Measurements from ENCODE around the gene RRAGD. TPM values are rescaled to one million over a fixed set of nuclear protein-coding genes. Genes with fewer than 3 reads are reported as not detected.

Gene RRAGD
- total RNA-seq, 1 donor from 2014 or later: 3.8 TPM

DNA sequence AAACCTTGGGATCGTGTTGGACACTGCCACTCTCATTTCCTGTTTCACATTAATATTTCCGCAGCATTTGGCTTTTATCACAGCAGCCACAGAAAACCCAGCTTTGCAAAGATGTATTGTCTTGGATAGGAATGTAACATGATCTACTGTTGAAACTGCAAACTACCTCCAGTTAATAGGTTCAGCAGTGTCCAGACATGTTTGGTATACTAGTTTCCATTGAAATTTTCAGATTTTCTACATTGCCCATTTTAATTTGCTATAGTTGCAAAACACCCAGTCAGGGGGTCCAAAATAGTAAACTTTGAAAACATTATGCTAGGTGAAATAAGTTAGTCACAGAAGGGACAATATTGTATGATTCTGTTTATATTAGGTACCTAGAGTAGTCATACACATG, 24.2 kb upstream of the RRAGD start:
- no peaks in the 10 kb centered on the region for H3K36me3 ChIP-seq (ENCODE audit: insufficient read depth, low read length)
- Mint-ChIP-seq H3K9me3 (ENCODE audit: unreplicated experiment) (no peaks in the 10 kb centered on the region), H3K4me1 (ENCODE audit: low read depth, unreplicated experiment) (peaks cover 15% of the 10 kb centered on the region), H3K4me3 (ENCODE audit: unreplicated experiment) (no peak overlapping the region), H3K27me3 (ENCODE audit: low read depth, unreplicated experiment) (peaks cover 4% of the 10 kb centered on the region), H3K36me3 (ENCODE audit: low read depth, unreplicated experiment) (no peaks in the 10 kb centered on the region), H3K27ac (ENCODE audit: unreplicated experiment) (peak overlapping the region; percentile 7)
- H3K9me3 ChIP-seq (ENCODE audit: insufficient read depth, low read depth, low read length): no peaks in the 10 kb centered on the region
- TF ChIP-seq, protein P1, sequence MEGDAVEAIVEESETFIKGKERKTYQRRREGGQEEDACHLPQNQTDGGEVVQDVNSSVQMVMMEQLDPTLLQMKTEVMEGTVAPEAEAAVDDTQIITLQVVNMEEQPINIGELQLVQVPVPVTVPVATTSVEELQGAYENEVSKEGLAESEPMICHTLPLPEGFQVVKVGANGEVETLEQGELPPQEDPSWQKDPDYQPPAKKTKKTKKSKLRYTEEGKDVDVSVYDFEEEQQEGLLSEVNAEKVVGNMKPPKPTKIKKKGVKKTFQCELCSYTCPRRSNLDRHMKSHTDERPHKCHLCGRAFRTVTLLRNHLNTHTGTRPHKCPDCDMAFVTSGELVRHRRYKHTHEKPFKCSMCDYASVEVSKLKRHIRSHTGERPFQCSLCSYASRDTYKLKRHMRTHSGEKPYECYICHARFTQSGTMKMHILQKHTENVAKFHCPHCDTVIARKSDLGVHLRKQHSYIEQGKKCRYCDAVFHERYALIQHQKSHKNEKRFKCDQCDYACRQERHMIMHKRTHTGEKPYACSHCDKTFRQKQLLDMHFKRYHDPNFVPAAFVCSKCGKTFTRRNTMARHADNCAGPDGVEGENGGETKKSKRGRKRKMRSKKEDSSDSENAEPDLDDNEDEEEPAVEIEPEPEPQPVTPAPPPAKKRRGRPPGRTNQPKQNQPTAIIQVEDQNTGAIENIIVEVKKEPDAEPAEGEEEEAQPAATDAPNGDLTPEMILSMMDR (IDR thresholded peaks at IDR 0.05; ENCODE audit: insufficient read depth, low read depth, low read length): no peak
- no peak for TF ChIP-seq EZH2 (IDR thresholded peaks at IDR 0.05; ENCODE audit: insufficient read depth, low read length)
- no peak for FAIRE-seq
- peaks cover 9% of the 10 kb centered on the region for H3K27me3 ChIP-seq (ENCODE audit: insufficient read depth, low read length)
- H2AFZ ChIP-seq (ENCODE audit: low read depth, low read length): no peak overlapping the region
- H3K9ac ChIP-seq (ENCODE audit: low read length): no peak overlapping the region
- H4K20me1 ChIP-seq (ENCODE audit: insufficient read depth, low read length): no peaks in the 10 kb centered on the region
- no peak overlapping the region for H3K4me3 ChIP-seq (ENCODE audit: insufficient read depth, low read depth, low read length)
- no peak for DNase-seq (ENCODE audit: low read depth)
- H3K27ac ChIP-seq (ENCODE audit: low read depth, low read length): no peak overlapping the region
- no peak overlapping the region for H3K4me2 ChIP-seq (ENCODE audit: low read length)
- no peaks in the 10 kb centered on the region for H3K79me2 ChIP-seq (ENCODE audit: insufficient read depth, low read length)
- peaks cover 13% of the 10 kb centered on the region for H3K4me1 ChIP-seq (ENCODE audit: insufficient read depth, low read length)

DNA sequence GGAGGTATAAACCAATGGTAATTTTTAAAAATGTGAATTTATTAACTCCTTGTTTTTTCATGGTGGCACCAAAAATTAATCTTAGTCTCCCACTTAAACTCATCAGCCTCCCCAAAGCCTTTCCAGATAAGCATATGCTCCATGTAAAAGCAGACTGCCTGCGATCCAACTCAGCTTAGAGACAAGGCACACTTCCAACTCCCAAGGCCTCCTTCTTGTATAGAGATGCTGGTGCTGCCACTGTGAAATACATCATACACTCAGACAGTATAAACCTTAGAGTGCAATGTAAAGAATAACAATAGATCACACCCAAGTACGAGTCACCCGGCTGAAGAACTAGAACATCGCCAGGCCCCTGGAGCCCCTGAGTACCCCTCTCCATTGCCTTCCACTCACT, 22.9 kb upstream of the RRAGD start:
- Histone ChIP-seq H3K27ac (ENCODE audit: low read depth, low read length) (no peak overlapping the region), H3K4me3 (ENCODE audit: insufficient read depth, low read depth, low read length) (no peak overlapping the region), H2AFZ (ENCODE audit: low read depth, low read length) (no peak overlapping the region), H3K9me3 (ENCODE audit: insufficient read depth, low read depth, low read length) (no peaks in the 10 kb centered on the region), H3K79me2 (ENCODE audit: insufficient read depth, low read length) (no peaks in the 10 kb centered on the region), H3K4me1 (ENCODE audit: insufficient read depth, low read length) (peaks cover 13% of the 10 kb centered on the region), H3K36me3 (ENCODE audit: insufficient read depth, low read length) (no peaks in the 10 kb centered on the region), H3K4me2 (ENCODE audit: low read length) (no peak overlapping the region), H3K27me3 (ENCODE audit: insufficient read depth, low read length) (peaks cover 9% of the 10 kb centered on the region), H4K20me1 (ENCODE audit: insufficient read depth, low read length) (no peaks in the 10 kb centered on the region), H3K9ac (ENCODE audit: low read length) (no peak overlapping the region)
- Mint-ChIP-seq H3K27ac (ENCODE audit: unreplicated experiment) (no peak overlapping the region), H3K27me3 (ENCODE audit: low read depth, unreplicated experiment) (peaks cover 15% of the 10 kb centered on the region), H3K4me1 (ENCODE audit: low read depth, unreplicated experiment) (peaks cover 15% of the 10 kb centered on the region), H3K36me3 (ENCODE audit: low read depth, unreplicated experiment) (no peaks in the 10 kb centered on the region), H3K9me3 (ENCODE audit: unreplicated experiment) (no peaks in the 10 kb centered on the region), H3K4me3 (ENCODE audit: unreplicated experiment) (no peak overlapping the region)
- DNase-seq (ENCODE audit: low read depth): no peak
- TF ChIP-seq, protein P1 (IDR thresholded peaks at IDR 0.05; ENCODE audit: insufficient read depth, low read depth, low read length): no peak
- TF ChIP-seq EZH2 (IDR thresholded peaks at IDR 0.05; ENCODE audit: insufficient read depth, low read length): no peak
- no peak for FAIRE-seq

DNA sequence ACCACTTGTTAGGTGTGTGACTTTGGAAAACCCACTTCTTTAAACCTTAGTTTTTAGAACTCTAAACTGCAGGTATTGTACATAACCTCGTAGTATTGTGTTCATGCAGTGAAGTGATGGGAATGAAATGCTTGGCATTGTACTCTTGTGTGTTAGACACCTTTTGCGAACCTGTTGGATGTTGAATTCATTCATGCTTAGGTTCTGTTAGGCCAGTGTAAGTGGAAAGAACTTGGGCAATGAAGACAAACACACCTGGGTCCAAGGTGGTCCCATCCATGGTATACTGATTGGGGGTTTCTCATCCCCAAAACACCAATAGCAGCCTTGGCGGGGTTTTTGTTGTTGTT, 22.1 kb upstream of the RRAGD start:
- Mint-ChIP-seq H3K4me1 (ENCODE audit: low read depth, unreplicated experiment) (peaks cover 15% of the 10 kb centered on the region), H3K27me3 (ENCODE audit: low read depth, unreplicated experiment) (peaks cover 15% of the 10 kb centered on the region), H3K27ac (ENCODE audit: unreplicated experiment) (peak overlapping the region; percentile 2), H3K36me3 (ENCODE audit: low read depth, unreplicated experiment) (no peaks in the 10 kb centered on the region), H3K9me3 (ENCODE audit: unreplicated experiment) (no peaks in the 10 kb centered on the region), H3K4me3 (ENCODE audit: unreplicated experiment) (peak overlapping the region; percentile 83)
- H4K20me1 ChIP-seq (ENCODE audit: insufficient read depth, low read length): no peaks in the 10 kb centered on the region
- H3K9me3 ChIP-seq (ENCODE audit: insufficient read depth, low read depth, low read length): no peaks in the 10 kb centered on the region
- H3K9ac ChIP-seq (ENCODE audit: low read length): no peak overlapping the region
- H3K4me2 ChIP-seq (ENCODE audit: low read length): peak overlapping the region; percentile 89
- H3K4me3 ChIP-seq (ENCODE audit: insufficient read depth, low read depth, low read length): peak overlapping the region; percentile 57
- no peak overlapping the region for H3K27ac ChIP-seq (ENCODE audit: low read depth, low read length)
- FAIRE-seq: no peak
- no peaks in the 10 kb centered on the region for H3K79me2 ChIP-seq (ENCODE audit: insufficient read depth, low read length)
- H3K4me1 ChIP-seq (ENCODE audit: insufficient read depth, low read length): peaks cover 13% of the 10 kb centered on the region
- DNase-seq (ENCODE audit: low read depth): no peak
- peak overlapping the region; percentile 86 for H2AFZ ChIP-seq (ENCODE audit: low read depth, low read length)
- TF ChIP-seq, protein P1 (IDR thresholded peaks at IDR 0.05; ENCODE audit: insufficient read depth, low read depth, low read length): no peak
- no peak for TF ChIP-seq EZH2 (IDR thresholded peaks at IDR 0.05; ENCODE audit: insufficient read depth, low read length)
- H3K27me3 ChIP-seq (ENCODE audit: insufficient read depth, low read length): peaks cover 9% of the 10 kb centered on the region
- H3K36me3 ChIP-seq (ENCODE audit: insufficient read depth, low read length): no peaks in the 10 kb centered on the region

Measured in astrocyte (in vitro differentiated cells and primary cell).